ENCODE measurements around the gene LRRC8A. TPM values are rescaled to one million over a fixed set of nuclear protein-coding genes. Genes with fewer than 3 reads are reported as not detected.
"Not testable (repeated sequence)": the region's sequence is repeated elsewhere in the genome, so short reads cannot be mapped to it uniquely, and the experiment has no call there.

Gene LRRC8A
- total and polyA plus RNA-seq, 12 donors, result 9.0 to 88.3 (median 34.5) TPM

GRCh38 chr9:128845186-128845931 is 36.6 kb upstream of the LRRC8A start:
- H3K27me3 ChIP-seq, result no peaks in the 10 kb centered on the region
- WGBS, 4 donors, result 69 to 87% (median 82%) methylated on average over 10 to 13 of the region's 13 CpGs
- DNase-seq, result no peak
- TF ChIP-seq, protein P1, sequence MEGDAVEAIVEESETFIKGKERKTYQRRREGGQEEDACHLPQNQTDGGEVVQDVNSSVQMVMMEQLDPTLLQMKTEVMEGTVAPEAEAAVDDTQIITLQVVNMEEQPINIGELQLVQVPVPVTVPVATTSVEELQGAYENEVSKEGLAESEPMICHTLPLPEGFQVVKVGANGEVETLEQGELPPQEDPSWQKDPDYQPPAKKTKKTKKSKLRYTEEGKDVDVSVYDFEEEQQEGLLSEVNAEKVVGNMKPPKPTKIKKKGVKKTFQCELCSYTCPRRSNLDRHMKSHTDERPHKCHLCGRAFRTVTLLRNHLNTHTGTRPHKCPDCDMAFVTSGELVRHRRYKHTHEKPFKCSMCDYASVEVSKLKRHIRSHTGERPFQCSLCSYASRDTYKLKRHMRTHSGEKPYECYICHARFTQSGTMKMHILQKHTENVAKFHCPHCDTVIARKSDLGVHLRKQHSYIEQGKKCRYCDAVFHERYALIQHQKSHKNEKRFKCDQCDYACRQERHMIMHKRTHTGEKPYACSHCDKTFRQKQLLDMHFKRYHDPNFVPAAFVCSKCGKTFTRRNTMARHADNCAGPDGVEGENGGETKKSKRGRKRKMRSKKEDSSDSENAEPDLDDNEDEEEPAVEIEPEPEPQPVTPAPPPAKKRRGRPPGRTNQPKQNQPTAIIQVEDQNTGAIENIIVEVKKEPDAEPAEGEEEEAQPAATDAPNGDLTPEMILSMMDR (IDR thresholded peaks at IDR 0.05), result no peak
- no peak for TF ChIP-seq POLR2A (IDR thresholded peaks at IDR 0.05)
- H3K9me3 ChIP-seq (replicated peaks in 1 of 3), result no peaks in the 10 kb centered on the region
- H3K4me3 ChIP-seq, result no peak overlapping the region
- intact Hi-C loops (cut with DNase I), result no loop called here
- H3K27ac ChIP-seq, result no peak overlapping the region
- H3K36me3 ChIP-seq (replicated peaks in 1 of 2), result no peaks in the 10 kb centered on the region
- H3K4me1 ChIP-seq (replicated peaks in 1 of 2), result no peaks in the 10 kb centered on the region

DNA sequence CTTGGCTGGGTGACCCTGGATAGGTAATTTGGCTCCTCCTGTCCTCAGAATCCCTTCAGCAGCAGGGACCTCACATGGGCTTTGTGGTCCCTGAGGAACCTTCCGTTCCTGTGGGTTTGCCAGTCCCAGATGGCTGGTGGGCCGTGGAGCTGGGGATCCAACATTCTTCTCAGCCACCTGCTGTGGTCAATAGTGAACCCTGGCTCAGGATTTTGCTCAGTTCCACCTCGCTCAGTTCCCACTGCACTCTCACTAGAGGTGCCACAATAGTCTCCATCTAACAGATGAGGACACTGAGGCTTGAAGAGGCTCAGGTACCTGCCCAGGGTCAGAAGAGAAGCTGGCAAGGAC is 35.3 kb upstream of the LRRC8A start:
- Histone ChIP-seq H3K27me3 (no peaks in the 10 kb centered on the region), H3K36me3 (replicated peaks in 1 of 2) (no peaks in the 10 kb centered on the region), H3K27ac (no peak overlapping the region), H3K9me3 (replicated peaks in 1 of 3) (no peaks in the 10 kb centered on the region), H3K4me1 (replicated peaks in 1 of 2) (no peaks in the 10 kb centered on the region), H3K4me3 (no peak overlapping the region)
- TF ChIP-seq POLR2A (IDR thresholded peaks at IDR 0.05), result no peak
- TF ChIP-seq, protein P1 (IDR thresholded peaks at IDR 0.05), result no peak
- 85 to 96% (median 89%) methylated on average over 2 to 3 of the region's 3 CpGs for WGBS, 4 donors
- no peak for DNase-seq
- intact Hi-C loops (cut with DNase I), result no loop called here

DNA sequence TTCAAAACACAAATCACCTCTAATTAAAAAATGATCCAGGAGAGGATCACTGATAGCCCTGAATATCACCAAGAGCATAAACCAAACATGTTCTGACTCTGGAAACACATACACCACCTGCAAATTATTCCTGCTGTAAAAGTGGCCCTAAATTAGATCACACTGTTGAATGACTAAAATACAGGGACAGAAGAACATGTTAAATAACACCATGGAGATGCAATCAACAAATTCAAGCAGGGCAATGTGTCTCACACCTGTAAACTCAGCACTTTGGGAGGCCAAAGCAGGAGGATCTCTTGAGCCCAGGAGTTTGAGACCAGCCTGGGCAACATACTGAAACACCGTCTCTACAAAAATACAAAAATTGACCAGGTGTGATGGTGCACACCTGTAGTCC is 34.1 kb upstream of the LRRC8A start:
- no peaks in the 10 kb centered on the region for H3K4me1 ChIP-seq (replicated peaks in 1 of 2)
- no peaks in the 10 kb centered on the region for H3K27me3 ChIP-seq
- no peaks in the 10 kb centered on the region for H3K9me3 ChIP-seq (replicated peaks in 1 of 3)
- intact Hi-C loops (cut with DNase I), result no loop called here
- TF ChIP-seq, protein P1 (IDR thresholded peaks at IDR 0.05), result no peak
- no peak for TF ChIP-seq POLR2A (IDR thresholded peaks at IDR 0.05)
- no peak for DNase-seq
- no peaks in the 10 kb centered on the region for H3K36me3 ChIP-seq (replicated peaks in 1 of 2)
- WGBS, 4 donors, result 96 to 100% (median 99%) methylated on average over 1 of the region's 1 CpG
- no peak overlapping the region for H3K27ac ChIP-seq
- no peak overlapping the region for H3K4me3 ChIP-seq

DNA sequence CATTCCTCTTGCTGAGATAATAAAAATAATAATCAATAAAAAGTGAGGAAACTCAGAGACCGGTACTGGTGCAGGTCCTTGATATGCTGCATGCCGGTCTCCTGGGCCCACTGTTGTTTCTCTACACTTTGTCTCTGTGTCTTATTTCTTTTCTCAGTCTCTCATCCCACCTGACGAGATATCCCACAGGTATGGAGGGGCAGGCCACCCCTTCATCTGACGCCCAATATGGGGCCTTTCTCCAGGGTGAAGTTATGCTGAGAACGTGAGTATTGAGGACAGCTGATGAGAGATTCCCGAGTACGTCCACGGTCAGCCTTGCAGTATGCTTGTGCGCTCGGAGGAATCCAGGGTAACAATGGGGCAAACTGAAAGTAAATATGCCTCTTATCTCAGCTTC is 30.9 kb upstream of the LRRC8A start:
- H3K4me1 ChIP-seq (replicated peaks in 1 of 2); H3K27me3 ChIP-seq; intact Hi-C loops (cut with DNase I); H3K36me3 ChIP-seq (replicated peaks in 1 of 2); H3K27ac ChIP-seq; H3K9me3 ChIP-seq (replicated peaks in 1 of 3); DNase-seq; H3K4me3 ChIP-seq: not testable (repeated sequence)
- 88 to 96% (median 92%) methylated on average over 10 of the region's 10 CpGs for WGBS, 4 donors
